GM12878 (cell line): Measurements from ENCODE around the gene DCP1A. TPM values are rescaled to one million over a fixed set of nuclear protein-coding genes. Genes with fewer than 3 reads are reported as not detected.
A peak's percentile ranks its signal among the peaks of the same experiment; 100 is the strongest.

Experiments
- ATAC-seq: fragments of 200-7000 bp; cut with Tn5 transposase; 3 replicates; pipeline ENCODE4 v1.9.1; 2020; ENCODE audit warnings: mild to moderate bottlenecking, moderate library complexity
- BruUV-seq: library from RNA; stranded (reverse); fragments of 400-500 nt; replicated peaks from 2 replicates; lab custom pipeline; 2021; lab: Mats Ljungman, UMichigan
- CTCF ChIA-PET: fragments of 300-600 bp; sonication (Branson Sonifier 250); formaldehyde crosslinking; extraction: SDS; loops from one replicate; lab custom pipeline; 2021; ENCODE audit warnings: inconsistent platforms; lab: Yijun Ruan, JAX
- POLR2A ChIA-PET: fragments of 350-600 bp; formaldehyde crosslinking; extraction: SDS; loops from one replicate; lab custom pipeline; 2021; ENCODE audit warnings: inconsistent platforms; lab: Charles Lee
- RAD21 ChIA-PET: fragments of 300-600 bp; sonication (Branson Sonifier 250); formaldehyde crosslinking; loops from one replicate; lab custom pipeline; 2023; ENCODE audit warnings: antibody characterized with exemption; ENCODE audit not compliant: unreplicated experiment; lab: Charles Lee
- SMC1A ChIA-PET: fragments of 300-600 bp; sonication (Branson Sonifier 250); formaldehyde crosslinking; loops from one replicate; lab custom pipeline; 2023; ENCODE audit not compliant: unreplicated experiment, uncharacterized antibody; lab: Charles Lee
- DNase-seq: peaks from one replicate; pipeline ENCODE4 v3.0.0-alpha.2; 2011; ENCODE audit warnings: low read depth, low spot score
- FAIRE-seq: peaks from 3 replicates; lab custom pipeline; 2011; peaks lifted over from hg19 to GRCh38; lab: Jason Lieb, UNC
- H2AFZ ChIP-seq: 2 replicates; pipeline ENCODE4 v1.6.0; 2011; ENCODE audit warnings: low read depth, low read length, control low read depth; ENCODE audit not compliant: control insufficient read depth
- H3K27ac ChIP-seq: 2 replicates; pipeline ENCODE4 v1.5.1; 2011; ENCODE audit warnings: control low read depth; ENCODE audit not compliant: control insufficient read depth, insufficient read depth
- H3K27me3 ChIP-seq, 2 experiments: replicated peaks in 1 of 2; 2 replicates each; pipeline versions ENCODE4 v1.6.0 to v1.6.1; 2011; ENCODE audit warnings: low read length in 1 of 2; ENCODE audit not compliant: control insufficient read depth in 2 of 2, insufficient read depth in 2 of 2
- H3K36me3 ChIP-seq, 2 experiments: 2 replicates each; pipeline ENCODE4 v1.5.1; 2011; ENCODE audit warnings: low read length in 1 of 2; ENCODE audit not compliant: control insufficient read depth in 2 of 2, insufficient read depth in 2 of 2
- H3K4me1 ChIP-seq: 2 replicates; pipeline ENCODE4 v1.6.1; 2011; ENCODE audit warnings: mild to moderate bottlenecking, low read length, moderate library complexity, mixed read lengths; ENCODE audit not compliant: control insufficient read depth, insufficient read depth
- H3K4me2 ChIP-seq: 2 replicates; pipeline ENCODE4 v1.6.0; 2011; ENCODE audit warnings: control low read depth; ENCODE audit not compliant: control insufficient read depth, insufficient read depth
- H3K4me3 ChIP-seq: fragments of 200-600 bp; sonication (generic); 2 replicates; pipeline ENCODE4 v1.5.1; 2016
- H3K79me2 ChIP-seq: 2 replicates; pipeline ENCODE4 v1.6.0; 2011; ENCODE audit warnings: low read length; ENCODE audit not compliant: control insufficient read depth, insufficient read depth
- H3K9ac ChIP-seq: 2 replicates; pipeline ENCODE4 v1.8.0; 2011; ENCODE audit warnings: low read length, control low read depth, mixed read lengths; ENCODE audit not compliant: control insufficient read depth, insufficient read depth
- H3K9me3 ChIP-seq: replicated peaks from 3 replicates; pipeline ENCODE4 v1.5.1; 2011; ENCODE audit warnings: mild to moderate bottlenecking, low read length; ENCODE audit not compliant: control insufficient read depth, insufficient read depth
- H4K20me1 ChIP-seq: 2 replicates; pipeline ENCODE4 v1.6.0; 2011; ENCODE audit not compliant: control insufficient read depth, insufficient read depth
- ATF2 ChIP-seq: IDR thresholded peaks from 2 replicates; pipeline ENCODE4 v1.6.1; 2012; ENCODE audit warnings: low read length, inconsistent platforms
- ELK1 ChIP-seq: IDR thresholded peaks from 2 replicates; pipeline ENCODE4 v1.6.1; 2012; ENCODE audit warnings: low read depth, low read length, improper control_type of control experiment
- MXI1 ChIP-seq: fragments of 150-350 bp; IDR thresholded peaks from 2 replicates; pipeline ENCODE4 v1.6.1; 2011; ENCODE audit warnings: low read depth, mild to moderate bottlenecking, inconsistent platforms, low read length, improper control_type of control experiment
- NR2C2 ChIP-seq: IDR thresholded peaks from 2 replicates; pipeline ENCODE4 v1.6.1; 2011; ENCODE audit warnings: borderline replicate concordance, low read depth; ENCODE audit not compliant: control insufficient read depth, insufficient read length
- POLR2A ChIP-seq: IDR thresholded peaks from 2 replicates; pipeline ENCODE4 v1.6.1; 2011; ENCODE audit warnings: low read depth, mild to moderate bottlenecking, low read length
- TBL1XR1 ChIP-seq: IDR thresholded peaks from 2 replicates; pipeline ENCODE4 v1.6.1; 2012; ENCODE audit warnings: low read depth, low read length, improper control_type of control experiment
- USF1 ChIP-seq: IDR thresholded peaks from 2 replicates; pipeline ENCODE4 v1.6.1; 2011; ENCODE audit warnings: borderline replicate concordance, low read depth, mild to moderate bottlenecking, moderate library complexity, mixed read lengths, low read length; ENCODE audit not compliant: insufficient read depth; ENCODE audit errors: extremely low read length
- ZNF24 ChIP-seq: fragments of 450-650 bp; IDR thresholded peaks from 2 replicates; pipeline ENCODE4 v1.6.1; 2017; ENCODE audit warnings: antibody characterized with exemption, mild to moderate bottlenecking
- WGBS: methylation state at CpG from one replicate; pipeline ENCODE4 v1.1.6; 2016; ENCODE audit warnings: low lambda C conversion rate; ENCODE audit not compliant: insufficient replicate concordance, insufficient coverage; ENCODE audit errors: missing lambda C conversion rate; 5-methylcytosine and 5-hydroxymethylcytosine counted together
- in situ Hi-C: fragments of 300-500 bp; cut with MboI; formaldehyde crosslinking; loops from 9 replicates; pipeline ENCODE4 v1.14.3; 2018; ENCODE audit warnings: mixed read lengths
- intact Hi-C: fragments of 100-400 bp; cut with micrococcal nuclease; formaldehyde crosslinking; loops from one replicate; pipeline ENCODE4 v1.14.2; 2022; ENCODE audit not compliant: unreplicated experiment
- polyA plus RNA-seq, 11 experiments: library from polyadenylated mRNA; depleted of rRNA in 4 of 11; unstranded in 6 of 11; stranded (reverse) in 5 of 11; fragments of >200 nt; fragmentation: Nextera tagmentation in 4 of 11; fragmentation: Illumina TruSeq in 1 of 11; extraction: Ambion mirVana in 4 of 11; extraction: Trizol in 1 of 11; gene quantifications; 1 replicate in 1 of 11; 2 replicates in 10 of 11; pipeline versions ENCODE4 v1.2.1 to v1.2.3, GENCODE V29; 2011 to 2016; ENCODE audit warnings: inconsistent platforms in 2 of 11, missing spikeins in 2 of 11, low read depth in 1 of 11
- total RNA-seq, 4 experiments: library from RNA; depleted of rRNA in 3 of 4; stranded (reverse); fragments of >200 nt in 3 of 4; fragmentation: Illumina TruSeq in 1 of 4; extraction: Trizol in 1 of 4; gene quantifications; 2 replicates each; pipeline versions ENCODE4 v1.2.1 to v1.2.3, GENCODE V29; 2013 to 2021

The DCP1A gene
- total and polyA plus RNA-seq, 10 of the 15 experiments (the other 5 are each of a cell fraction or from before 2014, with no cell fraction given): 12.5 to 34.6 (median 16.3) TPM

- no peak overlapping the region for H3K27ac ChIP-seq
- ATAC-seq: no peak
- FAIRE-seq: no peak
- no peak overlapping the region for H3K9ac ChIP-seq
- ChIA-PET SMC1A (no interaction called here), RAD21 (no interaction called here), POLR2A (no interaction called here)
- no TSS peak for BruUV-seq
- peaks cover 3% of the 10 kb centered on the region; the same call in 1 of the 2 replicates for H4K20me1 ChIP-seq
- no peaks in the 10 kb centered on the region for H3K9me3 ChIP-seq
- H3K27me3 ChIP-seq: no peaks in the 10 kb centered on the region
- intact Hi-C loops: no loop called here
- H3K4me1 ChIP-seq: no peaks in the 10 kb centered on the region
- H2AFZ ChIP-seq: no peak overlapping the region
- DNase-seq: no peak
- no peak overlapping the region for H3K4me3 ChIP-seq
- 94% methylated on average over 4 of the region's 4 CpGs for WGBS
- peaks cover 19 to 43% of the 10 kb centered on the region in 2 experiments for H3K36me3 ChIP-seq
- no peak overlapping the region for H3K4me2 ChIP-seq
- in situ Hi-C loops: no loop called here
- peaks cover 43% of the 10 kb centered on the region for H3K79me2 ChIP-seq
- TF ChIP-seq ATF2 (no peak), USF1 (no peak), POLR2A (peak; percentile 14; the same call in 1 of the 2 replicates), ZNF24 (no peak), NR2C2 (no peak)
- TF ChIP-seq, all 136 proteins: peak for 1
- CTCF ChIA-PET: no interaction called here
These were observed 104.7 kb downstream of the DCP1A start for GRCh38 chr3:53242642-53243041.

GRCh38 chr3:53242155-53242554, 105.2 kb downstream of the DCP1A start:
- H3K36me3 ChIP-seq: peaks cover 21 to 43% of the 10 kb centered on the region in 2 experiments
- BruUV-seq: no TSS peak
- ChIA-PET POLR2A (no interaction called here), RAD21 (no interaction called here), CTCF (no interaction called here), SMC1A (no interaction called here)
- no peak overlapping the region for H3K4me3 ChIP-seq
- H3K79me2 ChIP-seq: peaks cover 39% of the 10 kb centered on the region
- H3K27ac ChIP-seq: no peak overlapping the region
- H3K9ac ChIP-seq: no peak overlapping the region
- H2AFZ ChIP-seq: no peak overlapping the region
- no peaks in the 10 kb centered on the region for H3K9me3 ChIP-seq
- WGBS: 76% methylated on average over 7 of the region's 7 CpGs
- no peaks in the 10 kb centered on the region for H3K4me1 ChIP-seq
- DNase-seq (no peak), FAIRE-seq (no peak), ATAC-seq (no peak)
- TF ChIP-seq ELK1 (no peak), TBL1XR1 (no peak), MXI1 (no peak)
- no peaks in the 10 kb centered on the region for H3K27me3 ChIP-seq
- intact Hi-C loops: no loop called here
- no peak overlapping the region for H3K4me2 ChIP-seq
- in situ Hi-C loops: no loop called here
- H4K20me1 ChIP-seq: peaks cover 3% of the 10 kb centered on the region; the same call in 1 of the 2 replicates
